HG03460 (cell line): ENCODE data around the gene TSC22D2.
"Not testable (repeated sequence)": the region's sequence is repeated elsewhere in the genome, so short reads cannot be mapped to it uniquely, and the experiment has no call there.

Source experiments
- ATAC-seq: cut with Tn5 transposase; IDR thresholded peaks from one replicate; pipeline ENCODE4 v1.9.1; 2021; ENCODE audit not compliant: unreplicated experiment

Gene TSC22D2

DNA sequence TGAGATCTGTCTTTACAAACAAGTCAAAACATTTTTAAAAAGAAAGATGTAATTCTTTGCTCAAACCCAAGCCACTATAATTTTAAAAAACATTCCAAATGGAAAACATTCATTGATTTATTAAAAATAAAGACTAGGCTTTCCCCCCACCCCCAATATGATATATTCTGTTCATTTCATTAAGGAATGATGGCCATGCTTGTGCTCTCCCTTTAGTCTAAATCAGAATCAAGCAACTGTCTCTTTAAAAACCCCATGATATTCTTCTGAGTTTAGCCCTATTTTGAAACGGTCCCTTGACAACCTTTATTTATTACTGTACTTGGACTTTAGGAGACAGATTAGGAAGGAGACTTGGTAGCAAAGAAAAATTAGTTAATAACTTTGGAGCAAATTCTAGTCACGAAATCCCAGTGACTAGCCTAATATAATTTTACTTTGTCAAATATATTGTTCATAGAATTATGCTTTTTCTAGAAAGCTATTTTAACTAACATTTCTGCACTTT is 38.4 kb downstream of the TSC22D2 start:
- no peak for ATAC-seq

DNA sequence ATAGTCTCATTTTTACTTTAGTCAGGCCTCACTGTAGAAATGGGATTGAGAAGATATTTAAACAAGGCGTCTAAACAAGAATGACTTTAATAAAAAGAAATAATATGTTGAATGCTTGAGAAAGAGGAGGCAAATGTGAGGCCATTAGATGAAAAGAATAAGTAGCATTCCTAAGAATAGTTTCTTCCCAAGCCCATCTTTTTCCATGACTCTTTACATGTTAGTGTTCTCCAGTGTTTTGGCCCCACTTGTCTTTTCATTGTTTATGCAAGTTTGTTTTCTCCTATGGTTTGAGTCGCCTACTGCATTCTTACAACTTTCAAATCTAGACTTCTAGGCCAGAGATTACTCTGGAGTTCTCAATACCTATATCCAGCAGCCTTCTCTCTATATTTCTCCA is 39.0 kb downstream of the TSC22D2 start:
- ATAC-seq = no peak

DNA sequence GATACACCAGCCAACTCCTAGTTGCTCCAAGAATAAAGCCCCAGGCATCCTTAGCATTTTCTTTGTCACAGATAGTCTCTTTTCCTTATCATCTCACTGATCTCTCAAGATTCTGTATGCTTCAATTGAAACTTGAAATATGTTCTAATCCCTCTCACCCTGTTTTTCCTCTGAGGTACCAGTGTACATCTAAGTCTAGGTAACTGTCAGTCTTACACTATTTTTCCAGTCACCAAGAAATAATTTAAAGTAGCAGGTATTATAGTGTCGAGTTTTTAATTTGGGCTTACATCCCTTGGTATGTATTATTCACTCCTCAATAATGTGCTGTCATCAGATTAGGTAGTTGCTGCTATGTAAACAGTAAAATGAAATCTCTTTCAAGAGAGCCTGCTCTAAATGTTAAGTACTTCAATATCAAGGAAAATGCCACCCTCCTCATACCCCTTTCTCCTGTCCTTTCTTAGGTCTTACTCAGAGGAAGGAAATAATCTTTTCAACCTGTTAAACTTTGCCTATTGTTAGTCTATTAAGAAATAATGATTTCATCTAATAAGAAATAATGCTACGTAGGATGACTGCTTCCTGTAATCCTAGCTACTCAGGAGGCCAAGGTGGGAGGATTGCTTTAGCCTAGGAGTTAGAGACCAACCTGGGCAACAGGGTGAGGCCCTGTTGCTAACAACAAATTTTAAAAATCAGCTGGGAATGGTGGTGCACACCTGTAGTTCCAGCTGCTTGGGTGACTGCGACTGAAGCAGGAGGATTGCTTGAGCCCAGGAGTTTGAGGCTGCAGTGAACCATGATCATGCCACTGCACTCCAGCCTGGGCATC is 39.8 kb downstream of the TSC22D2 start:
- ATAC-seq = no peak

DNA sequence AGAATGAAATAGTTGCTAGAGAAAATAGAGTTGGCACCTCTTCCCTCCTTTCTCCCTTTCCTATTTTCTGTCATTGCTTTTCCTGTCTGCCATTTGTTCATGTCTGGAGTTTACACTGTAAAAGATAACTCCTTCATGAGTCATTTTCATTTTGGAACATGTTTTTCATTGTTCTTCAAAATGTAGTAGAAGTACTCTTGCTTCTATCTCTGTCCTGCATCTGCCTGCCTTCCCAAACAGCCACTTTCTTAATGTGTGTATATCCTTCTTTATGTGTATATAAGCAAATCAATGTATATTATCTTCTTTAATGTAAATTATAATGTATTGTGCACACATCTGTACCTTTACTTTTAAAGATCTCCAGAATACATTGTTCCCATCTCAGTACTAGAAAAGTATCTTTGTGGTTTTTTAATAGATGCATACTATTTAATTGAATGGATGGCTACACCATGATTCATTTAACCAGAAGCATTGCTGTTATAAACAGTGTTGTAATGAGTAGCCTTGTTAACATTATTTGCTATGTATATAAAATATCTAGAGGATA is 41.1 kb downstream of the TSC22D2 start:
- ATAC-seq = no peak

DNA sequence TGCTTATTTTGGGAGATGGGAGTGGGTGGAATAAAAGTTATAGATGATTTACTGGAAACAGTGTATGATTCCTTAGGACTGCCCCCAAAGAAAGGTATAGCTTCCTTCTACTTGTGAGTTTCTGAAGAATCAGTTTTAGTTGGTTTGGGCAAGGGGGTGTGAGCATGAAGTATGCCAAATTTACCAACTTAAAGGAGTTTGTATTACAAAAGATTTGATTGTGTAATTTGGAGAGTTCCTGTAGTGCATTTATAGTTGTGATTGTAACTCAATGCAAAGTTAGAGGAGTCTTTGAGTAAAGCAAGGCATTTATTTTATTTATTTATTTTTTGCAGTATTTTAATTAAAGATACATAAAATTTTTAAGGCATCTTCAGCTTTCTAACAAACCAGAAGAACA is 42.8 kb downstream of the TSC22D2 start:
- ATAC-seq = no peak

DNA sequence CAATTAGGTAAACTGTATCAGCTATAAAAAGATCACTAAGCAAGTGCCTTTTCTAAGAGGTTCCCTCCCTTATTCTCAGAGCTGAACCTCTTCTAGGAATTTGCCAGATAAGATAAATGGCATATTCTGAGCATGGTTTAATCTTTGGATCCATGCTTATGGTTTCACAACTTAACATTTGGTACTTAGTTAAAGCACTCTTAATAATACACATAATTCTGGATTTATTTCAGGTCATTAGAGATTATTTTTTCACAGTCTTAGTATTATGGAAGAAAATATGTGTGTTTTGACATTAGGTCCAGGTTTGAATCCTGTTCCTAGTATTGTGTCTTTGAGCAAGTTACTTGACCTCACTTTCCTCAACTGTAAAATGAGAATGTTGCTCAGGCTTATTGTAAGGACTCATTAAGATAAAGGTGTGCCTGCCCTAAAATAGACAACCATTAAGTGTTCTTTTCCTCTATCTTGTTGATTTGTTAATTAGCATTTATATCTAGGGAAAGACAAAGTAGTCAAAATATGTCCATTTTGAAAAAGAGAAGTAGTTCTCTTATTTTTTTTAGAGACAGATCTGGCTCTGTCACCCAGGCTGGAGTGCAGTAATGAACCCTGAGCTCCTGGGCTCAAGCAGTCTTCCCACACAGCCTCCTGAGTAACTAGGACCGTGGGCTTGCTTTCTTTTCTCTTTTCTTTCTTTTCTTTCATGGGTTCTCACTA is 43.4 kb downstream of the TSC22D2 start:
- ATAC-seq = no peak

DNA sequence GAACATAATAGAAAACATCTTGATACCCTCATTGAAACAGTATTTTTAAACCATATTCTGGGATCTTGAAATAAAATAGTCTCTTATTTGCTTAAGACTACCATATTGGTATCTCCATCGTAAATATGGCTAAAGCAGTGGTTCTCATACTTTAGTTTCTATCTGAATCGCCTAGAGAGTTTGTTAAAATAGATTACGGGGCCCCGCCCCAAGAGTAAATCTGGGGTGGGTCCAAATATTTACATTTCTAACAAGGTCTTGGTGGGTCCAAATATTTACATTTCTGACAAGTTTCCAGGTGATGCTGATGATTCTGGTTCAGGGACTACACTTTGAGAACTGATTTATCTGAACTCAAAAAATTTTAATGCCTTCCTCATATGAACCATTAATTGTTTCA is 45.3 kb downstream of the TSC22D2 start:
- ATAC-seq = no peak

DNA sequence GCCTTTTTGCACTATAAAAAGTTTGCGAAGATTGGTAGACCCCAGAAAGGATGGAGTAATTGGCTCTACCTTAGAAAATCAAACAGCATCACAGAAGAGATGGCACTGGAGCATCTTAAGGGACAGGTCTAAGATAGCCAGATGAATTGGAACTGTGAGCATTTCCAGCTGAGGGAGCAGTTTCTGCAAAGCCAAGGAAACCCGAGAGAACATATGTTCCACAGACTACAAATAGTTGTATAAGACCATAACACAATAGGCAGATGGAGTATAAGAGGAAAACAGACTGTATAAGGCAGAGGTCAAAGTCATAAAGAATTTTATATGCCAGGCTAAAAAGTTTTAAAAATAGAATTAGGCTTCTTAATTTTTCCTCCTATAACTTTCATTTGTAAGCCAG is 46.0 kb downstream of the TSC22D2 start:
- ATAC-seq = no peak

DNA sequence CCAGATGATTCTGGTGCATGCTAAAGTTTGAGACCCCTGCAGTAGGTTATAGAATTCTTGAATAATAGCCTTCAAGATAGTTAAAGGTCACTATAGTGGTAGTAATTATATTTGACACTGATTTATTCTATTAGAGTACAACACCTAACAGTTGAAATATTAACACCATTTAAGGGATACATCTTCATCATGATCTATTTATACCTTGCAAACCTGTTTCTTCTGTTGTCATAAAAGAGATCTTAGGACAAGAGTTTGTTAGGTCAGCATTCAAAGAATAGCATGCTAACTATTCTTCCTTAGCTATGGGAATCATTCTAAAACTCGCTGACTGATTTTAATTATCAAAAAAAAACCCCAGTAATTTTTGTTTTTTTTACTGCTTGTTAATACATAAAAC is 46.5 kb downstream of the TSC22D2 start:
- ATAC-seq = no peak

GRCh38 chr3:150455341-150455740 is 47.2 kb downstream of the TSC22D2 start:
- no peak for ATAC-seq

GRCh38 chr3:150458001-150458400 is 49.9 kb downstream of the TSC22D2 start:
- ATAC-seq = no peak

GRCh38 chr3:150460484-150460883 is 52.4 kb downstream of the TSC22D2 start:
- no peak for ATAC-seq

DNA sequence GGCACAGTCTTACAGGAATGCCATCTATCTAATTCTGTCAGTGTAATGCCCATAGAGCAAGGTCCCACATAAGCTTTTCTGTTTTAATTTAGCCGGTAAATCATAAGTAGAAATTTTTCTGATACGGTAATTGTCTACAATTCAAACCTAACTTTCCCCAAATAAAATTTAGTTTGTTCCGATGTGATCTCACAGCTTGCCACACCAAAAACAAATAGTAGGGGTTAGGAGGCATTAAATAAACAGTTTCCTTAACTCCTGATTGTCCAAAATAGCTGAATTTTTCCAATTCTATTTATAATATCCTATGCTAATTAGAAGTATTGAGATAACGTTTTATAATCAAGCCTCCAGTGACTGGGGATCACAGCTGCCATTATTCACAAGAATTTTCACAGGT is 53.3 kb downstream of the TSC22D2 start:
- ATAC-seq = no peak

GRCh38 chr3:150462108-150462507 is 54.0 kb downstream of the TSC22D2 start:
- ATAC-seq = no peak

- ATAC-seq = no peak
These were observed 56.6 kb downstream of the TSC22D2 start for GRCh38 chr3:150464684-150465083.

DNA sequence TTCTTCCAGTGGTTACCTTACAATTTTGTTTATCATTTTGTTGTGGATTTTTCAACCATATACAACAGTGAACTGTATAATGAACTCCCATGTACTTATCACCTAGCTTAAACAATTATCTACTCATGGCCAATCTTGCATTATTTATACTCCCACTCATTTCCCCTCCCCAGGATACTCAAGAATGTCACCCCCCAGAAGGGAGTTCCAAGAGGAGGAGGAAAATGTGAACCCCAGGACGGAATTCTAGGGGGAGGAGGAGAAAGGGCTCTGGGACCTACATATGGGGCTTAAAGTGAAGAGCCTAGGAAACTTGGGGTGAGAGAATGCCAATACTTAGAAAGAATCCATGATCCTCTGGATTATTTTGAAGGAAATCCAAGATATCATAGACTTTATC is 59.3 kb downstream of the TSC22D2 start:
- no peak for ATAC-seq

DNA sequence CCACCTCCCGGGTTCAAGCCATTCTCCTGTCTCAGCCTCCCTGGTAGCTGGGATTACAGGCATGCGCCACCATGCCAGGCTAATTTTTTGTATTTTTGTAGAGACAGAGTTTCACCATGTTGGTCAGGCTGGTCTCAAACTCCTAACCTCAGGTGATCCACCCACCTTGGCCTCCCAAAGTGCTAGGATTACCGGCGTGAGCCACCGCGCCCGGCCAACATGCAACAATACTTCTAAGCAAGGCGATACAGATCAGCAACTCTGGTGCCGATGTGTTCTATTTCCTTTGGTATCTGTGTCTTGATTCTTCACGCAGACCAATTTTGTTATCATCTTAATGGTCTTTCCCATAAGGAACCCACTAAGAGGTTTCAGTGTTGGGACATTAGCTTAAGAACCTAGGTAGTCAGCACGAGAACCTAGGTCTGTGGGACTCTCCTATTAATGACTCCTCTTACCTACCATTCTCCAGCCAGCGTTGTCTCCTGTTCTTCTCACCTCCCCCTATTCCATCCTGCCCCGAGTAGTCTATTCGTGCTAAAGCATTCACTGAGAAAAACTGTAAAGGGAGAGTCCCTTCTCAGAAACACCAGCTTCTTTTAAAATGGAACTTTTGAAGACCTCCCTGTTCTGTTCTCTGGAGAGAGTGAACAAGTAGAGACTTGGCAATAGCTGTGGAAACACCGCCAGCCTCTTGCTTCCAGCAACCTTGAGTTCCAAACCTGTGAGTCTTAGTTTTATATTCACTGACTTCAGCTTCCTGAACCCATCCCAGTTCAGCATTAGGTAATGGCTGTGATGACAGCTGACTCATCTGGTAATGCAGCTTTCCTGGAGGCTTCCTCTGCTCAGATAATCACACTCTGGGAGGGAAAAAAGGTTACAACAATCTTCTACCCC is 61.2 kb downstream of the TSC22D2 start:
- ATAC-seq = no peak

DNA sequence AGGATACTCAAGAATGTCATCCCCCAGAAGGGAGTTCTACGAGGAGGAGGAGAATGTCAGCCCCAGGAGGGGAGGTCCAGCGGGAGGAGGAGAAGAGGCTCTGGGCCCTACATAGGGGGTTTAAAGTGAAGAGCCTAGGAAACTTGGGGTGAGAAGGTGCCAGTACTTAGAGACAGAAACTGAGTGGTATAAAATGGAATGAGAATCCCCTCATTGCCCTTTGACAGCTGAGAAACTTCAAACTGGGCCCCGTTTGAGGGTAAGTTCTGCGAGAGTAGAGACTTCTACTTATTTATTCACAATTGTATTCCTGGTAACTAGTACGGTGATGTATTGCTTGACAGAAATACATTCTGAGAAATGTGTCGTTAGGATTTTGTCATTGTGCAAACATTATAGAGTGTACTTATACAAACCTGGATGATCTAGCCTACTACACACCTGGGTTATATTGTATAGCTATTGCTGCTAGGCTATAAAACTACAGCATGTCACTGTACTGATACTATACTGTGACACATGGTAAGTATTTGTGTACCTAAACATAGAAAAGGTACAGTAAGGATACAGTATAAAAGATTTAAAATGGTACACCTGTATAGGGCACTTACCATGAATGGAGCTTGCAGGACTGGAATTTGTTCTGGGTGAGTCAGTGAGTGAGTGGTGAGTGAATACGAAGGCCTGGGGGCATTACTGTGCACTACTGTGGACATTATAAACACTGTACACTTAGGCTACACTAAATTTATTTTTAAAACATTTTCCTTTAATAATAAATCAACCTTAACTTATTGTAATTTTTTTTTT is 62.0 kb downstream of the TSC22D2 start:
- ATAC-seq = no peak

GRCh38 chr3:150472421-150472820 is 64.3 kb downstream of the TSC22D2 start:
- no peak for ATAC-seq

DNA sequence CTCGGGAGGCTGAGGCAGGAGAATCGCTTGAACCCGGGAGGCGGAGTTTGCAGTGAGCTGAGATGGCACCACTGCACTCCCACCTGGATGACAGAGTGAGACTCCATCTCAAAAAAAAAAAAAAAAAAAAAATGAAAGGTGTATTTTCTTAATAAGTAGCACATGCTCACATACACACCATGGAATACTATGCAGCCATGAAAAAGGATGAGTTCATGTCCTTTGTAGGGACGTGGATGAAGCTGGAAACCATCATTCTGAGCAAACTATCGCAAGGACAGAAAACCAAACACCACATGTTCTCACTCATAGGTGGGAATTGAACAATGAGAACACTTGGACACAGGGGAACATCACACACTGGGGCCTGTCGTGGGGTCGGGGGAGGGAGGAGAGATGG is 65.1 kb downstream of the TSC22D2 start:
- ATAC-seq = not testable (repeated sequence)
